GM12878 (cell line): Measurements from ENCODE around the gene CCDC3. TPM values are rescaled to one million over a fixed set of nuclear protein-coding genes. Genes with fewer than 3 reads are reported as not detected.

ENCODE experiments used
- ATAC-seq: fragments of 200-7000 bp; cut with Tn5 transposase; 3 replicates; pipeline ENCODE4 v1.9.1; 2020; ENCODE audit warnings: mild to moderate bottlenecking, moderate library complexity
- BruUV-seq: library from RNA; stranded (reverse); fragments of 400-500 nt; replicated peaks from 2 replicates; lab custom pipeline; 2021; lab: Mats Ljungman, UMichigan
- CTCF ChIA-PET: fragments of 300-600 bp; sonication (Branson Sonifier 250); formaldehyde crosslinking; extraction: SDS; loops from one replicate; lab custom pipeline; 2021; ENCODE audit warnings: inconsistent platforms; lab: Yijun Ruan, JAX
- POLR2A ChIA-PET: fragments of 350-600 bp; formaldehyde crosslinking; extraction: SDS; loops from one replicate; lab custom pipeline; 2021; ENCODE audit warnings: inconsistent platforms; lab: Charles Lee
- RAD21 ChIA-PET: fragments of 300-600 bp; sonication (Branson Sonifier 250); formaldehyde crosslinking; loops from one replicate; lab custom pipeline; 2023; ENCODE audit warnings: antibody characterized with exemption; ENCODE audit not compliant: unreplicated experiment; lab: Charles Lee
- SMC1A ChIA-PET: fragments of 300-600 bp; sonication (Branson Sonifier 250); formaldehyde crosslinking; loops from one replicate; lab custom pipeline; 2023; ENCODE audit not compliant: unreplicated experiment, uncharacterized antibody; lab: Charles Lee
- DNase-seq: peaks from one replicate; pipeline ENCODE4 v3.0.0-alpha.2; 2011; ENCODE audit warnings: low read depth, low spot score
- FAIRE-seq: peaks from 3 replicates; lab custom pipeline; 2011; peaks lifted over from hg19 to GRCh38; lab: Jason Lieb, UNC
- H2AFZ ChIP-seq: 2 replicates; pipeline ENCODE4 v1.6.0; 2011; ENCODE audit warnings: low read depth, low read length, control low read depth; ENCODE audit not compliant: control insufficient read depth
- H3K27ac ChIP-seq: 2 replicates; pipeline ENCODE4 v1.5.1; 2011; ENCODE audit warnings: control low read depth; ENCODE audit not compliant: control insufficient read depth, insufficient read depth
- H3K27me3 ChIP-seq, 2 experiments: replicated peaks in 1 of 2; 2 replicates each; pipeline versions ENCODE4 v1.6.0 to v1.6.1; 2011; ENCODE audit warnings: low read length in 1 of 2; ENCODE audit not compliant: control insufficient read depth in 2 of 2, insufficient read depth in 2 of 2
- H3K36me3 ChIP-seq, 2 experiments: 2 replicates each; pipeline ENCODE4 v1.5.1; 2011; ENCODE audit warnings: low read length in 1 of 2; ENCODE audit not compliant: control insufficient read depth in 2 of 2, insufficient read depth in 2 of 2
- H3K4me1 ChIP-seq: 2 replicates; pipeline ENCODE4 v1.6.1; 2011; ENCODE audit warnings: mild to moderate bottlenecking, low read length, moderate library complexity, mixed read lengths; ENCODE audit not compliant: control insufficient read depth, insufficient read depth
- H3K4me2 ChIP-seq: 2 replicates; pipeline ENCODE4 v1.6.0; 2011; ENCODE audit warnings: control low read depth; ENCODE audit not compliant: control insufficient read depth, insufficient read depth
- H3K4me3 ChIP-seq: fragments of 200-600 bp; sonication (generic); 2 replicates; pipeline ENCODE4 v1.5.1; 2016
- H3K79me2 ChIP-seq: 2 replicates; pipeline ENCODE4 v1.6.0; 2011; ENCODE audit warnings: low read length; ENCODE audit not compliant: control insufficient read depth, insufficient read depth
- H3K9ac ChIP-seq: 2 replicates; pipeline ENCODE4 v1.8.0; 2011; ENCODE audit warnings: low read length, control low read depth, mixed read lengths; ENCODE audit not compliant: control insufficient read depth, insufficient read depth
- H3K9me3 ChIP-seq: replicated peaks from 3 replicates; pipeline ENCODE4 v1.5.1; 2011; ENCODE audit warnings: mild to moderate bottlenecking, low read length; ENCODE audit not compliant: control insufficient read depth, insufficient read depth
- H4K20me1 ChIP-seq: 2 replicates; pipeline ENCODE4 v1.6.0; 2011; ENCODE audit not compliant: control insufficient read depth, insufficient read depth
- CREB1 ChIP-seq: IDR thresholded peaks from 2 replicates; pipeline ENCODE4 v1.6.1; 2012; ENCODE audit warnings: low read depth, mild to moderate bottlenecking, inconsistent platforms
- E2F4 ChIP-seq: IDR thresholded peaks from 2 replicates; pipeline ENCODE4 v1.6.1; 2012; ENCODE audit warnings: low read depth, low read length, improper control_type of control experiment
- IKZF2 ChIP-seq, 2 experiments: fragments of 450-650 bp; IDR thresholded peaks; 2 replicates each; pipeline ENCODE4 v1.6.1; 2017; ENCODE audit warnings: mild to moderate bottlenecking in 2 of 2, moderate library complexity in 2 of 2
- IRF4 ChIP-seq: IDR thresholded peaks from 2 replicates; pipeline ENCODE4 v1.6.1; 2011; ENCODE audit warnings: low read depth, low read length
- LARP7 ChIP-seq: fragments of 450-650 bp; IDR thresholded peaks from 2 replicates; pipeline ENCODE4 v1.6.1; 2017; ENCODE audit warnings: mild to moderate bottlenecking
- MEF2B ChIP-seq: fragments of 450-650 bp; IDR thresholded peaks from 2 replicates; pipeline ENCODE4 v1.6.1; 2018; ENCODE audit warnings: mild to moderate bottlenecking, moderate library complexity; ENCODE audit not compliant: partially characterized antibody, poor library complexity, severe bottlenecking
- NBN ChIP-seq: fragments of 450-650 bp; IDR thresholded peaks from 2 replicates; pipeline ENCODE4 v1.6.1; 2016
- RB1 ChIP-seq: fragments of 450-650 bp; formaldehyde crosslinking; IDR thresholded peaks from 2 replicates; pipeline ENCODE4 v1.6.1; 2017; ENCODE audit warnings: mild to moderate bottlenecking, borderline replicate concordance
- RELA ChIP-seq: fragments of 450-650 bp; IDR thresholded peaks from 2 replicates; pipeline ENCODE4 v1.8.0; 2014; ENCODE audit warnings: borderline replicate concordance; ENCODE audit not compliant: partially characterized antibody
- RUNX3 ChIP-seq: IDR thresholded peaks from 2 replicates; pipeline ENCODE4 v1.6.1; 2012; ENCODE audit warnings: low read length, inconsistent platforms
- SMAD5 ChIP-seq: IDR thresholded peaks from 2 replicates; pipeline ENCODE4 v1.6.1; 2016; ENCODE audit warnings: antibody characterized with exemption, low read depth
- TBL1XR1 ChIP-seq: IDR thresholded peaks from 2 replicates; pipeline ENCODE4 v1.6.1; 2012; ENCODE audit warnings: low read depth, low read length, improper control_type of control experiment
- TCF12 ChIP-seq: IDR thresholded peaks from 2 replicates; pipeline ENCODE4 v1.6.1; 2011; ENCODE audit warnings: low read depth, mild to moderate bottlenecking, low read length
- WGBS: methylation state at CpG from one replicate; pipeline ENCODE4 v1.1.6; 2016; ENCODE audit warnings: low lambda C conversion rate; ENCODE audit not compliant: insufficient replicate concordance, insufficient coverage; ENCODE audit errors: missing lambda C conversion rate; 5-methylcytosine and 5-hydroxymethylcytosine counted together
- in situ Hi-C: fragments of 300-500 bp; cut with MboI; formaldehyde crosslinking; loops from 9 replicates; pipeline ENCODE4 v1.14.3; 2018; ENCODE audit warnings: mixed read lengths
- intact Hi-C: fragments of 100-400 bp; cut with micrococcal nuclease; formaldehyde crosslinking; loops from one replicate; pipeline ENCODE4 v1.14.2; 2022; ENCODE audit not compliant: unreplicated experiment
- polyA plus RNA-seq, 11 experiments: library from polyadenylated mRNA; depleted of rRNA in 4 of 11; unstranded in 6 of 11; stranded (reverse) in 5 of 11; fragments of >200 nt; fragmentation: Nextera tagmentation in 4 of 11; fragmentation: Illumina TruSeq in 1 of 11; extraction: Ambion mirVana in 4 of 11; extraction: Trizol in 1 of 11; gene quantifications; 1 replicate in 1 of 11; 2 replicates in 10 of 11; pipeline versions ENCODE4 v1.2.1 to v1.2.3, GENCODE V29; 2011 to 2016; ENCODE audit warnings: inconsistent platforms in 2 of 11, missing spikeins in 2 of 11, low read depth in 1 of 11
- total RNA-seq, 4 experiments: library from RNA; depleted of rRNA in 3 of 4; stranded (reverse); fragments of >200 nt in 3 of 4; fragmentation: Illumina TruSeq in 1 of 4; extraction: Trizol in 1 of 4; gene quantifications; 2 replicates each; pipeline versions ENCODE4 v1.2.1 to v1.2.3, GENCODE V29; 2013 to 2021
- TF ChIP-seq, protein P1 (sequence below): IDR thresholded peaks from 2 replicates; pipeline ENCODE4 v1.6.1; 2011; ENCODE audit warnings: mild to moderate bottlenecking, low read depth, low read length, moderate library complexity; ENCODE audit not compliant: insufficient replicate concordance
- TF ChIP-seq, protein P2 (sequence below): fragments of 450-650 bp; IDR thresholded peaks from 2 replicates; pipeline ENCODE4 v1.6.1; 2016; ENCODE audit warnings: mild to moderate bottlenecking
- TF ChIP-seq, protein P3 (sequence below), 3 experiments: IDR thresholded peaks in 2 of 3; conservative IDR thresholded peaks in 1 of 3; 2 replicates each; pipeline ENCODE4 v1.5.1; 2011; ENCODE audit warnings: low read depth in 3 of 3, low read length in 3 of 3, mild to moderate bottlenecking in 3 of 3, control low read depth in 2 of 3, moderate library complexity in 2 of 3, inconsistent platforms in 1 of 3, mixed read lengths in 1 of 3; ENCODE audit not compliant: control insufficient read depth in 2 of 3, insufficient read depth in 1 of 3; ENCODE audit errors: extremely low read depth in 1 of 3
- TF ChIP-seq, protein P4 (sequence below): fragments of 450-650 bp; IDR thresholded peaks from 2 replicates; pipeline ENCODE4 v1.6.1; 2018; ENCODE audit warnings: mild to moderate bottlenecking, low read depth, moderate library complexity; ENCODE audit not compliant: partially characterized antibody

The CCDC3 gene
- total and polyA plus RNA-seq, 10 of the 15 experiments (the other 5 are each of a cell fraction or from before 2014, with no cell fraction given): 0.08 TPM; not detected in 9

GRCh38 chr10:12945690-12946359 is 55.7 kb downstream of the CCDC3 start:
- DNase-seq (no peak), ATAC-seq (peak; percentile 79), FAIRE-seq (no peak)
- H3K36me3 ChIP-seq: no peaks in the 10 kb centered on the region
- H3K9me3 ChIP-seq: no peaks in the 10 kb centered on the region
- no peak overlapping the region for H3K9ac ChIP-seq
- H2AFZ ChIP-seq: no peak overlapping the region
- H4K20me1 ChIP-seq: no peaks in the 10 kb centered on the region
- intact Hi-C loops (no loop called here), in situ Hi-C loops (no loop called here)
- H3K79me2 ChIP-seq: no peaks in the 10 kb centered on the region
- ChIA-PET SMC1A (no interaction called here), RAD21 (no interaction called here), POLR2A (no interaction called here), CTCF (no interaction called here)
- BruUV-seq: no TSS peak
- H3K4me1 ChIP-seq: no peaks in the 10 kb centered on the region
- no peaks in the 10 kb centered on the region for H3K27me3 ChIP-seq
- H3K4me3 ChIP-seq: no peak overlapping the region
- no peak overlapping the region for H3K4me2 ChIP-seq
- 24% methylated on average over 5 of the region's 5 CpGs for WGBS
- H3K27ac ChIP-seq: no peak overlapping the region
- TF ChIP-seq RB1 (no peak), IRF4 (no peak), E2F4 (no peak), SMAD5 (no peak), RELA (no peak), LARP7 (no peak), TBL1XR1 (no peak), TCF12 (no peak), MEF2B (no peak), CREB1 (0 out of 2 replicates have a peak, but pooled peaks have one; percentile 38), IKZF2 (IDR thresholded peaks at IDR 0.05) (no peak), RUNX3 (peak; percentile 75), NBN (no peak)
- TF ChIP-seq, protein P1, sequence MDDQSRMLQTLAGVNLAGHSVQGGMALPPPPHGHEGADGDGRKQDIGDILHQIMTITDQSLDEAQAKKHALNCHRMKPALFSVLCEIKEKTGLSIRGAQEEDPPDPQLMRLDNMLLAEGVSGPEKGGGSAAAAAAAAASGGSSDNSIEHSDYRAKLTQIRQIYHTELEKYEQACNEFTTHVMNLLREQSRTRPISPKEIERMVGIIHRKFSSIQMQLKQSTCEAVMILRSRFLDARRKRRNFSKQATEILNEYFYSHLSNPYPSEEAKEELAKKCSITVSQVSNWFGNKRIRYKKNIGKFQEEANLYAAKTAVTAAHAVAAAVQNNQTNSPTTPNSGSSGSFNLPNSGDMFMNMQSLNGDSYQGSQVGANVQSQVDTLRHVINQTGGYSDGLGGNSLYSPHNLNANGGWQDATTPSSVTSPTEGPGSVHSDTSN: peak; percentile 61
- TF ChIP-seq, protein P2, sequence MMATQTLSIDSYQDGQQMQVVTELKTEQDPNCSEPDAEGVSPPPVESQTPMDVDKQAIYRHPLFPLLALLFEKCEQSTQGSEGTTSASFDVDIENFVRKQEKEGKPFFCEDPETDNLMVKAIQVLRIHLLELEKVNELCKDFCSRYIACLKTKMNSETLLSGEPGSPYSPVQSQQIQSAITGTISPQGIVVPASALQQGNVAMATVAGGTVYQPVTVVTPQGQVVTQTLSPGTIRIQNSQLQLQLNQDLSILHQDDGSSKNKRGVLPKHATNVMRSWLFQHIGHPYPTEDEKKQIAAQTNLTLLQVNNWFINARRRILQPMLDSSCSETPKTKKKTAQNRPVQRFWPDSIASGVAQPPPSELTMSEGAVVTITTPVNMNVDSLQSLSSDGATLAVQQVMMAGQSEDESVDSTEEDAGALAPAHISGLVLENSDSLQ: peak; percentile 92
- TF ChIP-seq, protein P3, sequence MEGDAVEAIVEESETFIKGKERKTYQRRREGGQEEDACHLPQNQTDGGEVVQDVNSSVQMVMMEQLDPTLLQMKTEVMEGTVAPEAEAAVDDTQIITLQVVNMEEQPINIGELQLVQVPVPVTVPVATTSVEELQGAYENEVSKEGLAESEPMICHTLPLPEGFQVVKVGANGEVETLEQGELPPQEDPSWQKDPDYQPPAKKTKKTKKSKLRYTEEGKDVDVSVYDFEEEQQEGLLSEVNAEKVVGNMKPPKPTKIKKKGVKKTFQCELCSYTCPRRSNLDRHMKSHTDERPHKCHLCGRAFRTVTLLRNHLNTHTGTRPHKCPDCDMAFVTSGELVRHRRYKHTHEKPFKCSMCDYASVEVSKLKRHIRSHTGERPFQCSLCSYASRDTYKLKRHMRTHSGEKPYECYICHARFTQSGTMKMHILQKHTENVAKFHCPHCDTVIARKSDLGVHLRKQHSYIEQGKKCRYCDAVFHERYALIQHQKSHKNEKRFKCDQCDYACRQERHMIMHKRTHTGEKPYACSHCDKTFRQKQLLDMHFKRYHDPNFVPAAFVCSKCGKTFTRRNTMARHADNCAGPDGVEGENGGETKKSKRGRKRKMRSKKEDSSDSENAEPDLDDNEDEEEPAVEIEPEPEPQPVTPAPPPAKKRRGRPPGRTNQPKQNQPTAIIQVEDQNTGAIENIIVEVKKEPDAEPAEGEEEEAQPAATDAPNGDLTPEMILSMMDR (IDR thresholded peaks at IDR 0.05 in 2 of 3, conservative IDR thresholded peaks at IDR 0.05 in 1 of 3; ENCODE audit: control insufficient read depth in 2 of 3, extremely low read depth in 1 of 3, insufficient read depth in 1 of 3, low read depth in 3 of 3, low read length in 3 of 3): no peak
- TF ChIP-seq, protein P4, sequence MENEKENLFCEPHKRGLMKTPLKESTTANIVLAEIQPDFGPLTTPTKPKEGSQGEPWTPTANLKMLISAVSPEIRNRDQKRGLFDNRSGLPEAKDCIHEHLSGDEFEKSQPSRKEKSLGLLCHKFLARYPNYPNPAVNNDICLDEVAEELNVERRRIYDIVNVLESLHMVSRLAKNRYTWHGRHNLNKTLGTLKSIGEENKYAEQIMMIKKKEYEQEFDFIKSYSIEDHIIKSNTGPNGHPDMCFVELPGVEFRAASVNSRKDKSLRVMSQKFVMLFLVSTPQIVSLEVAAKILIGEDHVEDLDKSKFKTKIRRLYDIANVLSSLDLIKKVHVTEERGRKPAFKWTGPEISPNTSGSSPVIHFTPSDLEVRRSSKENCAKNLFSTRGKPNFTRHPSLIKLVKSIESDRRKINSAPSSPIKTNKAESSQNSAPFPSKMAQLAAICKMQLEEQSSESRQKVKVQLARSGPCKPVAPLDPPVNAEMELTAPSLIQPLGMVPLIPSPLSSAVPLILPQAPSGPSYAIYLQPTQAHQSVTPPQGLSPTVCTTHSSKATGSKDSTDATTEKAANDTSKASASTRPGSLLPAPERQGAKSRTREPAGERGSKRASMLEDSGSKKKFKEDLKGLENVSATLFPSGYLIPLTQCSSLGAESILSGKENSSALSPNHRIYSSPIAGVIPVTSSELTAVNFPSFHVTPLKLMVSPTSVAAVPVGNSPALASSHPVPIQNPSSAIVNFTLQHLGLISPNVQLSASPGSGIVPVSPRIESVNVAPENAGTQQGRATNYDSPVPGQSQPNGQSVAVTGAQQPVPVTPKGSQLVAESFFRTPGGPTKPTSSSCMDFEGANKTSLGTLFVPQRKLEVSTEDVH: no peak
